Stimulated activated CD4-positive, alpha-beta T cell treated with anti-CD3 and anti-CD28 coated beads, TNF-alpha, amount 100 ng/mL, for 1 hour (primary cell): ENCODE data around the gene IKZF2.

ENCODE experiments used
- DNase-seq, 3 donors: peaks; one replicate each; pipeline ENCODE4 v3.0.0-alpha.2; 2020; ENCODE audit warnings: low read depth in 3 of 3, low spot score in 1 of 3

Gene IKZF2

DNA sequence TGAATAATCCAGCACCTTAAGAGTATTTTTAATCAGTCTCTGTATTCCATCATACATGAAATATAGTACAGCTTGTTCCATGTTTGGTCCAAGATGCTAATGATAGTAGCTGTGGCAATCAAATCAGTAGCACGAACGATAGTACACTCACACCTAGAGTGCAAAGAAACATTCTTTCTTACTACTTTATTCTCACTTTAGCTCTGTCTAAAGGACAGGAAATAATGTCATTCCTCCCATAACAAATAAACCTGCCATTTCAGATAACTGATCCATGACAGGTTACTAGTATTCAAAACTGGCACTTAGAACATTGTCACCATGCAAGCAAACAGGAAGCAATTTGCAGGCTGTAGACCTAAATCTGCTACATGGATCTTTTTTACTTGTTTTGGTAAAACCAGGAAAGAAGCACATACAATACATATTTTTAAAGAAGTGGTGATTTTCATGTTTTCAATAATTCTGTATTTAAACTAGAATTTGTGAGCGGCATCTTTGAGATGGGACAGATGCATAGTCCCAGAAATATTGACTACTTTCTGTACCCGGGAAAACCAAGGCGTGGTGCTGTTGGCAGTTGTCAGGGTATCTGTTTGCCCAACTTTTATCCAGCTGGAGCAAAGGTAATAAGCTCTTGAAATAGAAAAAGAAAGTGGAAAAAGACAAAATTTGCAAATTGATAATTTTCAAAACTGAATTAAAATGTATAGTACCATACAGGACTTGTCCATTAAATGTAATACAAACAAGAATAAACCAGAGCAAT lies 49.5 kb downstream of the IKZF2 start:
- no peak for DNase-seq

GRCh38 chr2:213101109-213101508 lies 50.3 kb downstream of the IKZF2 start:
- DNase-seq, result no peak

DNA sequence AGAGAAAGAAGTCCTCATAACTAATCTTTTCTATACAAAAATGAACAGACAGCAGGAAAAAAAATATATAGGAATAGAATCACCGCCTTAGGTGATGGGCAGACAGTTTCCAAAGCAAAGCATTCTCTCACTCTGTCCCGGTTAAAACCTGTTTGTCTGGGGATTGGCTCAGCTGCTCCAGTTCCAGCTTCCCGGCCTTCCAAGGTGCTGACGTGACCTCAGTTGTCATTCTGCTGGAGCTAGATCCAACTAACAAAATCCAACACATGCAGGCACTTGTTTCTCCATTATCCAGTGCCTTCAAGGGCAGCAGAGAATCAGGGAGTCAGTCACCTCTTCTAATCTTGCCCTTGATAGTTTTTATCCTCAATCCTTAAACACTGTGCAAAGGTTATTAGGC lies 52.8 kb downstream of the IKZF2 start:
- no peak for DNase-seq

DNA sequence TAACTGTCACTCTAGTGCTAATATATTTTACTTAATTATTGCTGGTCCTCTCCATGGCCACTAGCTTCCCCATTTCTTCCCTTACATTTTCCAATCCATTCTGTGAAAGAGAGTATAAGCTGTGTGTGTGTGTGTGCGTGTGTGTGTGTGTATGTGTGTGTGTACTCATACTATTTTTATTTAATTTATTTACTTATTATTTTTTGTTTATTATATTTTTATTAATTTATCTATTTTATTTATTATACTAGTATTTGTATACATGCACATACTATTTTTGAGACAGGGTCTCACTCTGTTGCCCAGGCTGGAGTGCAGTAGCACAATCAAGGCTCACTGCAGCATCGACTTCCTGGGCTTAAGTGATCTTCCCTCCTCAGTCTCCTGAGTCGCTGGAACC lies 59.6 kb downstream of the IKZF2 start:
- DNase-seq, result no peak

- no peak for DNase-seq
These were observed 60.6 kb downstream of the IKZF2 start for GRCh38 chr2:213090772-213091171.

GRCh38 chr2:213089438-213089837 lies 62.0 kb downstream of the IKZF2 start:
- DNase-seq, result no peak

DNA sequence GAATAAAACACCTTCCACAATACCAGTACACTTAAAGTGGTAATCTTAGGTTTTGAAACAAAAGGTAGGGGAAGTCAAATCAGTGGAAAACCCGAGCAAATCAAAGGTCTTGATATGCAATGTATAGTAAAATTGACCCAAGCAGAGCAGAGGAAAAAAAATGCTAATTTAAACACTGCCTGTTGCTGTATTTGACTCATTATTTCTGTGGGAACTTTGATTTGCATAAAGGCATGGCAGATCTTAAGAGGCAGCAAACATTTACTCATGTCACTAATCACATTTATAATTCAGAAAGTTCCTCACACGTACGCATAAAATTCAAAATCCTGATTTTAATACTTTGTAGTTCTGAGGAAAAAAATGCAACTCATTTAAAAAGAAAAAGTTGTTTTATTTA lies 64.4 kb downstream of the IKZF2 start:
- DNase-seq, result no peak

GRCh38 chr2:213086571-213086970 lies 64.8 kb downstream of the IKZF2 start:
- DNase-seq, result no peak

GRCh38 chr2:213086050-213086449 lies 65.4 kb downstream of the IKZF2 start:
- DNase-seq, result no peak

GRCh38 chr2:213085538-213085937 lies 65.9 kb downstream of the IKZF2 start:
- no peak for DNase-seq

- DNase-seq, result no peak
These were observed 67.2 kb downstream of the IKZF2 start for GRCh38 chr2:213084261-213084660.

GRCh38 chr2:213080969-213081617 lies 70.3 kb downstream of the IKZF2 start:
- DNase-seq, result no peak

DNA sequence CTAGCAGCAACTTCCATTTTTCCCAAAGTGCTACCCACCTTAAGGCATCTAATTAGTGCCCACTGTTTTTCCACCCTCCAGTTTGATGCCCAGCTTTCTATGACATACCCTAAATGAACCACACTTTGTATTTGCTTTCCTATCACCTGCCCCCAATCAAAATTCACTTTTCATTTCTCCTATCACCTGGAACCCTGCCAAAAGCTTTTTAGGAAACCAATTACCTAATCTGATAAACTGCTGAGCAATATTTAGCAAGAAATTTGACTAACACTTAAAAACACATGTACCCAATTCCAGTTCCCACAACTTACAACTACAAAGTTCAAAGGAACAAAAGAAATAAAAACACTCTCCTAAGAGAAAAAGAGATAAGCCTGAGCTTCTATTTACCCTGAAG lies 71.7 kb downstream of the IKZF2 start:
- DNase-seq, result no peak

DNA sequence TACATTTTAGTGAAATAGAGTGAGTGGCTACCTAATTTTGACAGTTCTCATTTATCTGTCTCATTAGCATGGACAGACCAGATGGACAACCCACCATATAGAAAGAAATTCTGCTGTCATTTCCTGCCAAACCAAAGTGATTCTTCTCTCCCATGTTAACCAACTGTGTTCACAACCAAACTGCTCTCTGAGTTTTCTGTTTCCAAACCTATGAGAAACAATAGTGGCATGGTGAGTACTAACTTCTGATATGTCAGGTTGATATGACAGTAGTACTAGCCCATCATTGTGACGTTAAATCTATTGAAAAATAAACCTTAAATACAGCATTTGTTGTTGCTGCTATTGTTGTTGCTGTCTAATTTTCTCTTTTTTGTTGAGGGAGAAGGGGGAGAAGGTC lies 72.7 kb downstream of the IKZF2 start:
- no peak for DNase-seq

DNA sequence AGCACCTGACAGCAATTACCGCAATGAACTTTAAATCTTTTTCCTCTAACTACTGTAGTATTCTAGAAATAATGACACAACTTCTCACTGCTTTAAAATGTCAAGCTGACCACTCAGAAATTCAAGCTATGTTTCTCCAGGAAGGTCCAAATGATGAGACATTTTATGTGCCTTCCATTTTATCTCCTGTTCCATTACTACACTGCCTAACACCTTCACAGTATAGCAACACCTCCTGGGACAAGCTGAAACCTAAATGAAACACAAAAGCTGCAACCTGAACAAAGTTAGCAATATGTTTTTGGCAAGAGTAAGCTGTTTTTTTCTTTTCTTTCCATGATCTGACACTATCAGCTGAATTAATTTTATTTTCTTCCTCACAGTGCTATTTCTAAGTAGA lies 81.9 kb downstream of the IKZF2 start:
- no peak for DNase-seq

GRCh38 chr2:213068676-213069359 lies 82.6 kb downstream of the IKZF2 start:
- no peak for DNase-seq

- no peak for DNase-seq
These were observed 83.5 kb downstream of the IKZF2 start for GRCh38 chr2:213067888-213068287.

GRCh38 chr2:213066443-213066743 lies 85.0 kb downstream of the IKZF2 start:
- no peak for DNase-seq

GRCh38 chr2:213065583-213066442 lies 85.6 kb downstream of the IKZF2 start:
- no peak for DNase-seq

GRCh38 chr2:213064099-213064498 lies 87.3 kb downstream of the IKZF2 start:
- DNase-seq, result no peak

GRCh38 chr2:213057977-213058376 lies 93.4 kb downstream of the IKZF2 start:
- DNase-seq, result no peak

DNA sequence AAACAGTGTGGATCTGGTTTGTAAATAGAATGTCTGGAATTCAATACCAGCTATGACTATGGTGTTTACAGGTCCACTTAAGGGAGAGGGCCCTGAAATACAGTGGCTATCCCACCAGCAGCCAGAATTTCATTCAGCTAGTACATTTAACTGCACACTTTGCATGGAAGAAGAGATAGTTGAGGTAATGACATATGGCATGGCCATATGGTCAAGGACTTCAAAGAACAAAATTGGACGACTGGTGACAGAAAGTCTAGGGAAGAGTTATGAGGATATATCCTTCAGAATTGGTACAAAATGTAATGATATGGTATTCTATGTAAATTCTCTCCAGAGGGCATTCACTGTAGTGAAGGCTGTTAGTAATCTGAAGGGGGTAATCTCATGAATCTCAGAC lies 105.0 kb downstream of the IKZF2 start:
- no peak for DNase-seq
